Measurements from ENCODE around the gene MCF2L2. TPM values are rescaled to one million over a fixed set of nuclear protein-coding genes. Genes with fewer than 3 reads are reported as not detected.

The MCF2L2 gene
- total and polyA plus RNA-seq, 9 of the 15 experiments (the other 6 are each of a cell fraction or from before 2014, with no cell fraction given) = 0.56 to 4.2 (median 3.0) TPM

GRCh38 chr3:183253528-183254486 is 174.6 kb downstream of the MCF2L2 start (continued):
- TF ChIP-seq ETV1 (tag; conservative IDR thresholded peaks at IDR 0.05; ENCODE audit: low read depth) (0 out of 2 replicates have a peak, but pooled peaks have one; percentile 14), NONO (IDR thresholded peaks at IDR 0.05; ENCODE audit: low read depth in 2 of 2, low read length in 1 of 2) (peak; percentile 23 to 66; a peak in 2 of 4 replicates), KDM2B (CRISPR knock-in tag; IDR thresholded peaks at IDR 0.05) (peak; percentile 56; the same call in 1 of the 2 replicates), E2F6 (IDR thresholded peaks at IDR 0.05; ENCODE audit: borderline replicate concordance in 1 of 2, extremely low read depth in 1 of 2, insufficient read depth in 1 of 2, insufficient read length in 1 of 2, low read depth in 1 of 2, low read length in 1 of 2, poor library complexity in 1 of 2, severe bottlenecking in 1 of 2) (peak in 1 of 2 experiments; percentile 63), ZFX (CRISPR knock-in tag; IDR thresholded peaks at IDR 0.05) (peak; percentile 80), LCOR (CRISPR knock-in tag; IDR thresholded peaks at IDR 0.05) (0 out of 2 replicates have a peak, but pooled peaks have one; percentile 56), ZNF586 (CRISPR knock-in tag; conservative IDR thresholded peaks at IDR 0.05) (no peak), VEZF1 (CRISPR knock-in tag; IDR thresholded peaks at IDR 0.05) (peak; percentile 51), ZBTB33 (CRISPR knock-in tag; IDR thresholded peaks at IDR 0.05) (peak; percentile 19; the same call in 1 of the 2 replicates), SMARCA4 (IDR thresholded peaks at IDR 0.05) (0 out of 2 replicates have a peak, but pooled peaks have one; percentile 20), ZNF668 (CRISPR knock-in tag; IDR thresholded peaks at IDR 0.05) (no peak), ETV6 (IDR thresholded peaks at IDR 0.05; ENCODE audit: borderline replicate concordance in 1 of 2, low read depth in 2 of 2, low read length in 1 of 2) (no peak), ETV6 (CRISPR knock-in tag; IDR thresholded peaks at IDR 0.05; ENCODE audit: borderline replicate concordance) (0 out of 2 replicates have a peak, but pooled peaks have one; percentile 26), RAD21 (CRISPR knock-in tag; conservative IDR thresholded peaks at IDR 0.05 in 1 of 2, IDR thresholded peaks at IDR 0.05 in 1 of 2) (peak; percentile 26 to 38; a peak in 2 of 4 replicates), MAFK (IDR thresholded peaks at IDR 0.05; ENCODE audit: low read length) (no peak), L3MBTL2 (IDR thresholded peaks at IDR 0.05) (peak; percentile 29; the same call in 1 of the 2 replicates), DACH1 (IDR thresholded peaks at IDR 0.05; ENCODE audit: partially characterized antibody) (no peak), ZNF551 (CRISPR knock-in tag; IDR thresholded peaks at IDR 0.05) (no peak), ZNF12 (CRISPR knock-in tag; IDR thresholded peaks at IDR 0.05) (0 out of 2 replicates have a peak, but pooled peaks have one; percentile 29), SMAD4 (CRISPR knock-in tag; conservative IDR thresholded peaks at IDR 0.05) (peak; percentile 13; the same call in 1 of the 2 replicates), CXXC5 (CRISPR knock-in tag; IDR thresholded peaks at IDR 0.05) (peak; percentile 31), ZNF316 (IDR thresholded peaks at IDR 0.05) (no peak)
